ENCODE data around the gene SRRM1.

DNA sequence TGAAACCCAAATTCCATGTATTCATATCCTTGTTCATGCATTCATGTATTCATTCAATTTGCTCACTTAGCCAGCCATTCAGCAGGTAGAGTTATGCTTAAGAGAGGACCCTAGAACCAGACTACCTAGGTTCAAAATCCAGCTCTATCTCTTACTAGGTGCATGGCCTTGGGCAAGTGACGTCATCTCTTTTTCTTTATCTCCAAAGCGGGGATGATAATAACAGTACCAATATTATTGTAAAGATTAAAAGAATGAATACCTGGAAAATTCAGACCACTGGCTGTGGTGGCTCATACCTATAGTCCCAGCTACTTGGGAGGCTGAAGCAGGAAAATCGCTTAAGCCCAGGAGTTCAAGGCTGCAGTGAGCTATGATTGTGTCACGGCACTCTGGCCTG is 68.2 kb downstream of the SRRM1 start:
- TF ChIP-seq PHF8 (conservative IDR thresholded peaks at IDR 0.05; ENCODE audit: low read depth, low read length) (no peak), RNF2 (IDR thresholded peaks at IDR 0.05; ENCODE audit: borderline replicate concordance, low read depth, low read length, missing control alignments, poor library complexity, severe bottlenecking) (no peak), YY1 (IDR thresholded peaks at IDR 0.05; ENCODE audit: low read depth, low read length) (no peak), EZH2 (IDR thresholded peaks at IDR 0.05; ENCODE audit: low read depth, low read length, severe bottlenecking) (no peak), CTCF (IDR thresholded peaks at IDR 0.05; ENCODE audit: control extremely low read depth in 1 of 3, insufficient read depth in 1 of 3, low read depth in 1 of 3, low read length in 3 of 3) (no peak), ATF2 (IDR thresholded peaks at IDR 0.05; ENCODE audit: low read length) (no peak)

Measured in H1 (cell line).